HG03045 (cell line): Measurements from ENCODE around the gene AVP.
"Not testable (repeated sequence)": the region's sequence is repeated elsewhere in the genome, so short reads cannot be mapped to it uniquely, and the experiment has no call there.

Experiments
- ATAC-seq: cut with Tn5 transposase; IDR thresholded peaks from one replicate; pipeline ENCODE4 v1.9.1; 2021; ENCODE audit warnings: mild to moderate bottlenecking, moderate library complexity; ENCODE audit not compliant: unreplicated experiment

AVP gene

GRCh38 chr20:3084283-3084985, at the start of gene AVP:
TSS of gene AVP (minus strand) at chr20:3084724. CDS start at chr20:3084674, 50 bp downstream.
- no peak for ATAC-seq

GRCh38 chr20:3134151-3134550, 49.6 kb upstream of the AVP start:
- no peak for ATAC-seq

GRCh38 chr20:3133155-3133554, 48.6 kb upstream of the AVP start:
- no peak for ATAC-seq

GRCh38 chr20:3130051-3130600, 45.6 kb upstream of the AVP start:
- no peak for ATAC-seq

- ATAC-seq, result no peak
These were observed 44.6 kb upstream of the AVP start for GRCh38 chr20:3129094-3129493.

GRCh38 chr20:3128275-3128984, 43.9 kb upstream of the AVP start:
- ATAC-seq, result no peak

GRCh38 chr20:3126527-3126859, 42.0 kb upstream of the AVP start:
- ATAC-seq, result no peak

GRCh38 chr20:3125776-3126526, 41.4 kb upstream of the AVP start:
- not testable (repeated sequence) for ATAC-seq

- not testable (repeated sequence) for ATAC-seq
These were observed 40.4 kb upstream of the AVP start for GRCh38 chr20:3124773-3125560.

- not testable (repeated sequence) for ATAC-seq
These were observed 39.6 kb upstream of the AVP start for GRCh38 chr20:3124163-3124562.

GRCh38 chr20:3123542-3123941, 39.0 kb upstream of the AVP start:
- ATAC-seq, result no peak

- no peak for ATAC-seq
These were observed 37.6 kb upstream of the AVP start for GRCh38 chr20:3121955-3122610.

- no peak for ATAC-seq
These were observed 36.9 kb upstream of the AVP start for GRCh38 chr20:3121271-3121911.

GRCh38 chr20:3119044-3119443, 34.5 kb upstream of the AVP start:
- no peak for ATAC-seq

- not testable (repeated sequence) for ATAC-seq
These were observed 33.4 kb upstream of the AVP start for GRCh38 chr20:3117839-3118379.

GRCh38 chr20:3116341-3116740, 31.8 kb upstream of the AVP start:
- ATAC-seq, result no peak

GRCh38 chr20:3115190-3116107, 30.9 kb upstream of the AVP start:
- ATAC-seq, result no peak

GRCh38 chr20:3111995-3112394, 27.5 kb upstream of the AVP start:
- no peak for ATAC-seq
